Mesothelial cell of epicardium (in vitro differentiated cells): Measurements from ENCODE around the gene PLEKHA6. TPM values are rescaled to one million over a fixed set of nuclear protein-coding genes. Genes with fewer than 3 reads are reported as not detected.

Experiments
- DNase-seq, 2 experiments: peaks; one replicate each; pipeline ENCODE4 v3.0.0; 2021; ENCODE audit warnings: low spot score in 2 of 2; ENCODE audit not compliant: unreplicated experiment in 2 of 2
- H3K27ac Mint-ChIP-seq: 2 replicates; pipeline ENCODE4 v1.8.0; 2021; ENCODE audit warnings: mixed read lengths
- H3K27me3 Mint-ChIP-seq: 2 replicates; pipeline ENCODE4 v1.8.0; 2021; ENCODE audit warnings: low read depth, mixed read lengths
- H3K36me3 Mint-ChIP-seq: 2 replicates; pipeline ENCODE4 v1.8.0; 2021; ENCODE audit warnings: mixed read lengths
- H3K4me1 Mint-ChIP-seq: 2 replicates; pipeline ENCODE4 v1.8.0; 2021; ENCODE audit warnings: mixed read lengths
- H3K4me3 Mint-ChIP-seq: 2 replicates; pipeline ENCODE4 v1.8.0; 2021; ENCODE audit warnings: mild to moderate bottlenecking, moderate library complexity, mixed read lengths
- H3K9me3 Mint-ChIP-seq: 2 replicates; pipeline ENCODE4 v1.8.0; 2021; ENCODE audit warnings: mixed read lengths
- total RNA-seq: library from RNA; stranded (reverse); gene quantifications from 3 replicates; pipeline ENCODE4 v1.2.1, GENCODE V29; 2021
- TF ChIP-seq, protein P1 (sequence below): fragments of 200-600 bp; sonication (generic); IDR thresholded peaks from one replicate; pipeline ENCODE4 v1.5.0; 2021; ENCODE audit warnings: antibody characterized with exemption; ENCODE audit not compliant: unreplicated experiment

The PLEKHA6 gene
- total RNA-seq, result 29.7 to 34.0 TPM (median 32.2 TPM) in 3 replicates

DNA sequence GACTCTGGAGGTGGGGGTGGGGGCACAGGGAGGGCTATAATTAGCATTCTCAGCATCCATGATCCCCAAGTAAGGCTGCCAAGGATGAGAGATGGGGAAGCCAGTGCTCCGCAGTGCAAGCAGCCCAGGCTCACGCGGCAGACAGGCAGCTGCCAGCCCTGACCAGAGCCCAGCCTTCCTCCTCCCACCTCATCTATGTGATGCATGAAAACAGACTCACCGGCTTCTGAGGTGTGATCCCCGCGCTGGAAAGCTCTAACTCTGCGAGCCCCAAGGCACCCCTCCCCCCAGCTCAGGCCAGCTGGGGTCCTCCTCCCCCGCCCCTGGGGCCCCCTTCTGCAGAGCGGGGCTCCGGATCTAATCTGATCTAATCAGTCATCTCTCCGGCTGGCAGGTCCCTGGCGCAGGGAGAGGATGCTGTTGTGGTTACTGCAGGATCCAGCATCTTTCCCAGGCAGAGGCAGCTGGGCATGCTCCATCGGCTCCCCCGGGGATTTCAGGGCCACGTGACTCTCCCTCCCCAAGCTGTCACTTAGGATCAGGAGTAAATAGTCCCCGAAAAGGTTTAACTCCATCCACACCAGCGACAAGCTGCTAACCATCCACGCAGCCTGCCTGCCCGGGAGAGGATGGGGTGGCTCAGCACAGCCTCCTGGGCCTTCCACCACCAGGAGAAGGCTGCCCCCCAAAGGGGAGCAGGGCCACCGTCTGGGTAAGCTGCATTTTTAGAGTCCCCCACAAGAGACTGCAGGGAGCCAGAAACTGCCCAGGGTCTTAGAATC lies at the start of gene PLEKHA6:
TSS of gene PLEKHA6 (minus strand) at position 456 of the 782 bp plus-strand sequence. CDS start 86,202 bp downstream, outside the sequence.
- H3K27me3 Mint-ChIP-seq, result peaks cover 1% of the 10 kb centered on the region
- no peak for DNase-seq
- H3K9me3 Mint-ChIP-seq, result no peaks in the 10 kb centered on the region
- H3K4me3 Mint-ChIP-seq, result peak within 1 kb of the TSS; percentile 55
- TF ChIP-seq, protein P1, sequence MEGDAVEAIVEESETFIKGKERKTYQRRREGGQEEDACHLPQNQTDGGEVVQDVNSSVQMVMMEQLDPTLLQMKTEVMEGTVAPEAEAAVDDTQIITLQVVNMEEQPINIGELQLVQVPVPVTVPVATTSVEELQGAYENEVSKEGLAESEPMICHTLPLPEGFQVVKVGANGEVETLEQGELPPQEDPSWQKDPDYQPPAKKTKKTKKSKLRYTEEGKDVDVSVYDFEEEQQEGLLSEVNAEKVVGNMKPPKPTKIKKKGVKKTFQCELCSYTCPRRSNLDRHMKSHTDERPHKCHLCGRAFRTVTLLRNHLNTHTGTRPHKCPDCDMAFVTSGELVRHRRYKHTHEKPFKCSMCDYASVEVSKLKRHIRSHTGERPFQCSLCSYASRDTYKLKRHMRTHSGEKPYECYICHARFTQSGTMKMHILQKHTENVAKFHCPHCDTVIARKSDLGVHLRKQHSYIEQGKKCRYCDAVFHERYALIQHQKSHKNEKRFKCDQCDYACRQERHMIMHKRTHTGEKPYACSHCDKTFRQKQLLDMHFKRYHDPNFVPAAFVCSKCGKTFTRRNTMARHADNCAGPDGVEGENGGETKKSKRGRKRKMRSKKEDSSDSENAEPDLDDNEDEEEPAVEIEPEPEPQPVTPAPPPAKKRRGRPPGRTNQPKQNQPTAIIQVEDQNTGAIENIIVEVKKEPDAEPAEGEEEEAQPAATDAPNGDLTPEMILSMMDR, result no peak
- H3K27ac Mint-ChIP-seq, result peak within 1 kb of the TSS; percentile 56
- peaks cover 52% of the 10 kb centered on the region for H3K4me1 Mint-ChIP-seq
- no peaks in the 10 kb centered on the region for H3K36me3 Mint-ChIP-seq

- Mint-ChIP-seq H3K9me3 (no peaks in the 10 kb centered on the region), H3K4me1 (peaks cover 38% of the 10 kb centered on the region), H3K4me3 (peak overlapping the region; percentile 100), H3K27me3 (no peaks in the 10 kb centered on the region), H3K27ac (peak overlapping the region; percentile 100), H3K36me3 (no peaks in the 10 kb centered on the region)
- no peak for DNase-seq
- TF ChIP-seq, protein P1, result no peak
These were observed 49.4 kb upstream of the PLEKHA6 start for GRCh38 chr1:204409123-204409522.

DNA sequence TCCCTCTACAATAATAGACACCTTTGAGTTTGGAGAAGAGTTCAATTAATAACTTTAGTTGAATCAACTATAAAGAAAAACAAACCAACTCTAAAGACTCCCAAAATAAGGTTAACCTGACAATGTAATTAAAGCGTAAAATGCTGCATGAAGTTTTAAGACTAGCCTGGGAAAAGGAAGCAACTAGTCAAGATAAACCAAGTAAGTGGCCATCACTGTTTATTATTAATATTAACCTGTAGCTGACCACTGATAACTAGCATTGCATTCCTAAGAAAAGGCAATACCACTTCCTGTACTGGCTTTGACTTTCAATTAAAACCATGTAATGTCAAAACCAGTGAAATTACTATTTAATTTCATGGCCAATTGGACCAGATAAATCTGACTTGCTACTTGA lies 48.9 kb upstream of the PLEKHA6 start:
- peak overlapping the region; percentile 100 for H3K4me3 Mint-ChIP-seq
- no peak for DNase-seq
- no peaks in the 10 kb centered on the region for H3K9me3 Mint-ChIP-seq
- H3K27me3 Mint-ChIP-seq, result no peaks in the 10 kb centered on the region
- H3K4me1 Mint-ChIP-seq, result peaks cover 38% of the 10 kb centered on the region
- peak overlapping the region; percentile 58 for H3K27ac Mint-ChIP-seq
- TF ChIP-seq, protein P1, result no peak
- peaks cover 4% of the 10 kb centered on the region for H3K36me3 Mint-ChIP-seq

- TF ChIP-seq, protein P1, result no peak
- peak overlapping the region; percentile 100 for H3K4me3 Mint-ChIP-seq
These were observed 48.4 kb upstream of the PLEKHA6 start for GRCh38 chr1:204408074-204408507.

DNA sequence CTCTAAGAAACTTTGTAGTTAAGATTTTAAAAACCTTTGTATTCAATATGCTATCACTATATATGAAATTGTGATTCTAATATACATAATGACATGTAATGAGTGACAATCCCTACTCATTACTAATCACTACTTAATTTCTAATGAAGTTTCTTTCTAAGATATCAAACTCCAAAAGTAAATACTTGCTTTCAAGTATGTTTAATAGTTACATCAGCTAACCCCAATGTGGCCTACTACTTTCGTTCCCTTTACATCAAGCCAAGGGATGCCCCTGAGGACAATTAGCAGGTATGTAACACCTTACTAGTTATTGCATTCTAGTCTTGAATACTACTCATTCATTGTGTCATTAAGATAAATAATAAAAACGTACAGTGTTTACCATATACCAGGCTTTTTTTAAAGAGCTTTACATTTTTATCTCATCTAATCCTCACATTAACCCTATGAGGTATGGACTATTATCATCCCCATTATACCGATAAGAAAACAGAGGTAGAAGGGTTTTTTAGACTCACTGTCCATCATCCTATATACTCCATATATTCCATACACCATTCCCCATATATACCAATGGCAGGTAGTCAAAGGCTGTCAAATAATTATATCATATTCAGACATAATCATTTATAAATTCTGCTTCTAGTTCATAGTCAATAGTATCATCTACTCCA lies 47.7 kb upstream of the PLEKHA6 start:
- H3K36me3 Mint-ChIP-seq, result peaks cover 5% of the 10 kb centered on the region
- H3K4me3 Mint-ChIP-seq, result peak overlapping the region; percentile 100
- peaks cover 35% of the 10 kb centered on the region for H3K4me1 Mint-ChIP-seq
- H3K27ac Mint-ChIP-seq, result peak overlapping the region; percentile 58
- no peaks in the 10 kb centered on the region for H3K9me3 Mint-ChIP-seq
- DNase-seq, result no peak
- TF ChIP-seq, protein P1, result no peak
- H3K27me3 Mint-ChIP-seq, result no peaks in the 10 kb centered on the region

More at GRCh38 chr1:204408074-204408507, 48.4 kb upstream of the PLEKHA6 start:
- Mint-ChIP-seq H3K36me3 (peaks cover 5% of the 10 kb centered on the region), H3K27ac (peak overlapping the region; percentile 58), H3K9me3 (no peaks in the 10 kb centered on the region), H3K4me1 (peaks cover 37% of the 10 kb centered on the region), H3K27me3 (no peaks in the 10 kb centered on the region)
- DNase-seq, result no peak
